Osteocyte (in vitro differentiated cells): Measurements from ENCODE around the gene ATXN7L3. TPM values are rescaled to one million over a fixed set of nuclear protein-coding genes. Genes with fewer than 3 reads are reported as not detected.

ENCODE experiments used
- DNase-seq: peaks from one replicate; pipeline ENCODE4 v3.0.0; 2021; ENCODE audit warnings: mixed read lengths; ENCODE audit not compliant: unreplicated experiment; ENCODE audit errors: extremely low spot score
- H3K27ac Mint-ChIP-seq: one replicate; pipeline ENCODE4 v1.8.0; 2021; ENCODE audit warnings: mild to moderate bottlenecking, mixed read lengths; ENCODE audit not compliant: unreplicated experiment
- H3K27me3 Mint-ChIP-seq: one replicate; pipeline ENCODE4 v1.8.0; 2021; ENCODE audit warnings: mixed read lengths; ENCODE audit not compliant: unreplicated experiment
- H3K36me3 Mint-ChIP-seq: one replicate; pipeline ENCODE4 v1.8.0; 2021; ENCODE audit warnings: mixed read lengths; ENCODE audit not compliant: unreplicated experiment
- H3K4me1 Mint-ChIP-seq: one replicate; pipeline ENCODE4 v1.8.0; 2021; ENCODE audit warnings: mixed read lengths; ENCODE audit not compliant: unreplicated experiment
- H3K4me3 Mint-ChIP-seq: one replicate; pipeline ENCODE4 v1.8.0; 2021; ENCODE audit warnings: mild to moderate bottlenecking, moderate library complexity, mixed read lengths; ENCODE audit not compliant: unreplicated experiment
- H3K9me3 Mint-ChIP-seq: one replicate; pipeline ENCODE4 v1.8.0; 2021; ENCODE audit warnings: mixed read lengths; ENCODE audit not compliant: unreplicated experiment
- total RNA-seq: library from RNA; stranded (reverse); gene quantifications from 2 replicates; pipeline ENCODE4 v1.2.1, GENCODE V29; 2021
- TF ChIP-seq, protein P1 (sequence below): fragments of 200-600 bp; sonication (generic); IDR thresholded peaks from 2 replicates; pipeline ENCODE4 v1.5.0; 2021; ENCODE audit warnings: antibody characterized with exemption, mild to moderate bottlenecking, moderate library complexity

ATXN7L3 gene
- total RNA-seq, 1 donor from 2014 or later, result 89.0 TPM

DNA sequence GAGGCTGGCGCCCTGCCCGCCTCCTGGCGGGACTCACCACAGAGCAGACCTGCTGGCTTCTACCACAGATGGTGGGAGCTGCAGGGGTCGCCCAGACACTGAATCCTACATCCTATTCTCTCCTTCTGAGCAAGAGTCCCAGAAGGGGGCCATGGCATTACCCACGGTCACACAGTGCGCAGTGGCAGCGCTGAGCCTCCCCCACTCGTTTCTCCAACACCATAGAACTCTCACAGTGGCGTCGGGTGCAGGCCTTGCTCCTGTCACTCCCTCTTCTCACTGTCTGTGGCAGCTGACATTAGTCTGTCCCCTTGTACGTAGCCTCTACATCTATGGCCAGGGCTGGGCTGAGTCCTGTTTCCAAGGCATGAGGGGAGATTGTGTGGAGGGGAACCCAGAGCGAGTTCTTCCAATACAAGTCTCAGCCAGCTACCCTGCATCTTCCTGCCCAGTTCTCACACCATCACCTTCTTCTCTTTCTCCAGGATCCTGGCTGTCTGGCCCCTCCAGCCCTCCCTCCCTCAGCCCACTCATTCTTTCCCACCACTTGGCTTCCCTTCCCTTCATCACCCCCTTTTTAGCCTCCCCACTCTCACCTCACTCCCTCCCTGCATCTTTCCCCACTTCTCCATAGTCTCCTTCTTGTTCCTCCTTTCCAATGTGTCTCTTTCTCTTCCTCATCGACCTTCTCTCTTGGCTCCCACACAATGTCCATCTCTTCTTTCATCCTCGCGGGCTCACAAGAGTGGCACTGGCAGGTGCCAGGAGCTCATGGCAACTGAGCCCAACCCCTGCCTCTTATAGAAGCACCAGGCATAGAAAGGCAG is 13.9 kb upstream of the ATXN7L3 start:
- peaks cover 36% of the 10 kb centered on the region for H3K36me3 Mint-ChIP-seq
- no peak for DNase-seq
- H3K4me1 Mint-ChIP-seq, result peaks cover 15% of the 10 kb centered on the region
- TF ChIP-seq, protein P1, sequence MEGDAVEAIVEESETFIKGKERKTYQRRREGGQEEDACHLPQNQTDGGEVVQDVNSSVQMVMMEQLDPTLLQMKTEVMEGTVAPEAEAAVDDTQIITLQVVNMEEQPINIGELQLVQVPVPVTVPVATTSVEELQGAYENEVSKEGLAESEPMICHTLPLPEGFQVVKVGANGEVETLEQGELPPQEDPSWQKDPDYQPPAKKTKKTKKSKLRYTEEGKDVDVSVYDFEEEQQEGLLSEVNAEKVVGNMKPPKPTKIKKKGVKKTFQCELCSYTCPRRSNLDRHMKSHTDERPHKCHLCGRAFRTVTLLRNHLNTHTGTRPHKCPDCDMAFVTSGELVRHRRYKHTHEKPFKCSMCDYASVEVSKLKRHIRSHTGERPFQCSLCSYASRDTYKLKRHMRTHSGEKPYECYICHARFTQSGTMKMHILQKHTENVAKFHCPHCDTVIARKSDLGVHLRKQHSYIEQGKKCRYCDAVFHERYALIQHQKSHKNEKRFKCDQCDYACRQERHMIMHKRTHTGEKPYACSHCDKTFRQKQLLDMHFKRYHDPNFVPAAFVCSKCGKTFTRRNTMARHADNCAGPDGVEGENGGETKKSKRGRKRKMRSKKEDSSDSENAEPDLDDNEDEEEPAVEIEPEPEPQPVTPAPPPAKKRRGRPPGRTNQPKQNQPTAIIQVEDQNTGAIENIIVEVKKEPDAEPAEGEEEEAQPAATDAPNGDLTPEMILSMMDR, result no peak
- peak overlapping the region; percentile 7 for H3K27ac Mint-ChIP-seq
- no peaks in the 10 kb centered on the region for H3K9me3 Mint-ChIP-seq
- H3K27me3 Mint-ChIP-seq, result no peaks in the 10 kb centered on the region
- H3K4me3 Mint-ChIP-seq, result no peak overlapping the region

- H3K27ac Mint-ChIP-seq, result no peak overlapping the region
Measured at GRCh38 chr17:44212507-44213402, 13.1 kb upstream of the ATXN7L3 start.

DNA sequence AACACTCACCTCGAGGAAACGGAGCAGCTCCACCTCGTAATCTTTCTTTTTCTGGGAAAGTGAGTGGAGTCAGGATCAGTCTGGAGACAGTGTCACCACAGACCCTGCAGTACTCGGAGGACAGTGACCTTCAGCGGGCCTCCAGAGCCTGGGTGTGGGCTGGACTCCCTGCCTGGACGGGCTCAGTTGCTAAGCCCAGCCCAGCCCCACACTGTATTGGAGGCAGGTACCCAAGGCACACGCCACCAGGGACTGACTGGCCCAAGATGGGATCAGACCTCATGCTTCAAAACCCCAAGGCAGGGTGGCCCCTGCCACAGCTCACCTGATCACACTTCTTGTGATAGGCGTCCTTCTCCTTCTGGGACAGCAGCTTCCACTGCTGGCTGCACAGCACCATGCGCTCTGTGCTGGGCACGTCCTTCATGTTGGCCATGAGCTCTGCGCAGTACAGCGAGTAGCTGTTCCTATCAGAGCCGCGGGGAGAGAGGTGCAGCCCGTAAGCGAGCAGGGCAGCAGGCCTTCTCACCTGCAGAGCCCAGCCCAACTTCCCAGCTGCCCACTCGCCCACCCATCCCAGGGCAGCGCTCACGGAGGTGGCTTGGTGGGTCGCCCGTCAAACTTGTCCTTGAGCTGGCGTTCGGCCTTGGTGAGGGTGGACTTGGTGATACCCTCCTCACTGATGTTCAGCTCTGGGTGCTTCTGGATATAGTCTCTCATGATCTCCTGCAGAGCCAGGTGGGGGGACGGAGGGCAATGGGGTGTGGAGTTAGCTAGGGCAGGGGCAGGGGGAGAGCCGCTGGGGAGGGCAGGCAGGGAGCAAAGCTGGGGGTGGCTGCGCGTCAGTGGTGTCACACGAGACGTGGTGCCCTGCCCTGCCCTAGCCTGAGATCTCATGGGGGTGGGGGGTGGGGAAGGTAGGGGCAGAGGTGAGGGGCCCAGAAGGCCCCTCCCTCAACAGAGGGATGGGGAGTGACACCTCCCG is 11.9 kb upstream of the ATXN7L3 start:
- Mint-ChIP-seq H3K27ac (no peak overlapping the region), H3K4me3 (no peak overlapping the region), H3K36me3 (peaks cover 45% of the 10 kb centered on the region), H3K27me3 (no peaks in the 10 kb centered on the region), H3K9me3 (no peaks in the 10 kb centered on the region), H3K4me1 (peaks cover under 1% of the 10 kb centered on the region)
- TF ChIP-seq, protein P1, result no peak
- no peak for DNase-seq

More at GRCh38 chr17:44212507-44213402, 13.1 kb upstream of the ATXN7L3 start:
- Mint-ChIP-seq H3K4me1 (peaks cover 11% of the 10 kb centered on the region), H3K9me3 (no peaks in the 10 kb centered on the region), H3K4me3 (no peak overlapping the region), H3K27me3 (no peaks in the 10 kb centered on the region), H3K36me3 (peaks cover 42% of the 10 kb centered on the region)
- TF ChIP-seq, protein P1, result no peak
- no peak for DNase-seq

DNA sequence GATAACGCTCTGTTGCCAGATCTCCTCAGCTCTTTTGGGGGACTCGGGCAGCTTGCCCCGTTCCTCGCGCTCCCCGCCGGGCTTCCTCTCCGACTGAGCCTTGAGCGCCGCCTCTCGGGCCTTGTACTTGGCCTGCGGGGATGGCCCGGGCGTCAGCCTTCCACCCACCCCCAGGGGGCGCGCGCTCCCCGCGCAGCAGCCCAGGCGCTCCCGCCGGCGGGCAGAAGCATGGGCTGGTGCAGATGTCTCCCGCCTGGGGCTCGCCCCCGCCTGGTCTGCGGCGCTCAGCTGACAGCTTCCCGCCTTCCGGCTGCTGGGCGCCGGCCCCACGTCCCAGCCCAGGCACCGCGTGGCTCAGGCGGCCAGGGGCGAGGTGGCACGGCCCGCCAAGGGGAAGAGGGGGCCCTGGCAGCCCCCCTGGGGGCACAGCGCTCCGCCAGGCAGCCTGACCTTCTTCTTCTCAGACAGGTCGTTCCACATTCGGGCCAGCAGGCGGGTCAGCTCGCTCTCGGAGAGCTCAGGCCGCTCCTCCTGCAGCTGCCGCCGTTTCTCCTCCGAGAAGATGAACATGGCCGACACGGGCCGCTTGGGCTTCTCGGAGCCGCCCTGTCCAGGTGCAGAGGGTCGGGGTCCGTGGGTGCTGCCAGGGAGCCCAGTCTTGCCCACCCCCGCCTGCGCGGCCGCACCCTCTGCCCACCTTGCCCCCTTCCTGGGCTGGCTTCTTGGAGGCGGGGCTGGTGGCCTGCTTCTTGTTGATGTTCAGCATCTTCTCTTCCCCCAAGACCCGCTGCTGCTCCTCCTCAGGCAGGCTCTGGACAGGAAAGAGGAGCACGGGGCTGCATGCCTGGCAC is 10.9 kb upstream of the ATXN7L3 start:
- Mint-ChIP-seq H3K36me3 (peaks cover 38% of the 10 kb centered on the region), H3K27me3 (no peaks in the 10 kb centered on the region), H3K9me3 (no peaks in the 10 kb centered on the region), H3K27ac (peak overlapping the region; percentile 12), H3K4me1 (no peaks in the 10 kb centered on the region), H3K4me3 (no peak overlapping the region)
- peak; percentile 93 for DNase-seq
- TF ChIP-seq, protein P1, result peak; percentile 86
